K562 (cell line): ENCODE measurements around the gene OFD1. TPM values are rescaled to one million over a fixed set of nuclear protein-coding genes. Genes with fewer than 3 reads are reported as not detected.

Source experiments
- ARID2 ChIP-seq: fragments of 450-650 bp; IDR thresholded peaks from 2 replicates; pipeline ENCODE4 v1.6.1; 2017; ENCODE audit warnings: antibody characterized with exemption, mild to moderate bottlenecking
- ASH1L ChIP-seq: fragments of 450-650 bp; IDR thresholded peaks from 2 replicates; pipeline ENCODE4 v1.6.1; 2018; ENCODE audit warnings: borderline replicate concordance, mild to moderate bottlenecking, low read depth; ENCODE audit not compliant: partially characterized antibody
- CHD1 ChIP-seq: fragments of 200-600 bp; sonication (generic); IDR thresholded peaks from one replicate; pipeline ENCODE4 v1.6.1; 2012; ENCODE audit warnings: mild to moderate bottlenecking, moderate library complexity, low read length, inconsistent platforms
- COPS2 ChIP-seq: fragments of 450-650 bp; conservative IDR thresholded peaks from 2 replicates; pipeline ENCODE4 v1.6.1; 2016; ENCODE audit warnings: mild to moderate bottlenecking, moderate library complexity
- DPF2 ChIP-seq: fragments of 450-650 bp; IDR thresholded peaks from 2 replicates; pipeline ENCODE4 v1.6.1; 2016
- FOXP4 ChIP-seq: sonication (generic); formaldehyde crosslinking; IDR thresholded peaks from 2 replicates; pipeline ENCODE4 v1.8.0; 2022; ENCODE audit warnings: mild to moderate bottlenecking, missing genetic modification reagents, borderline replicate concordance
- HDAC1 ChIP-seq, 2 experiments: fragments of 450-650 bp; IDR thresholded peaks; 2 replicates each; pipeline ENCODE4 v1.6.1; 2016 to 2017; ENCODE audit warnings: inconsistent platforms in 1 of 2, mild to moderate bottlenecking in 1 of 2, moderate library complexity in 1 of 2
- HDAC2 ChIP-seq: fragments of 450-650 bp; IDR thresholded peaks from 2 replicates; pipeline ENCODE4 v1.6.1; 2016; ENCODE audit warnings: mild to moderate bottlenecking
- HMG20B ChIP-seq: fragments of 250-450 bp; sonication (Bioruptor Pico); IDR thresholded peaks from 2 replicates; pipeline ENCODE4 v1.5.0; 2021; ENCODE audit warnings: mild to moderate bottlenecking
- KLF10 ChIP-seq: fragments of 250-450 bp; sonication (Bioruptor Pico); IDR thresholded peaks from 2 replicates; pipeline ENCODE4 v1.6.1; 2021; ENCODE audit warnings: matching md5 sums
- MCM3 ChIP-seq: fragments of 450-650 bp; IDR thresholded peaks from 2 replicates; pipeline ENCODE4 v1.6.1; 2016
- PML ChIP-seq: IDR thresholded peaks from 2 replicates; pipeline ENCODE4 v1.6.1; 2012; ENCODE audit warnings: low read length, inconsistent platforms
- POLR2A ChIP-seq: fragments of 450-650 bp; conservative IDR thresholded peaks from 2 replicates; pipeline ENCODE4 v1.6.1; 2016
- POLR2B ChIP-seq: fragments of 450-650 bp; IDR thresholded peaks from 2 replicates; pipeline ENCODE4 v1.6.1; 2018; ENCODE audit warnings: low read depth; ENCODE audit not compliant: partially characterized antibody
- RAD51 ChIP-seq: fragments of 450-650 bp; IDR thresholded peaks from 2 replicates; pipeline ENCODE4 v1.7.1; 2016; ENCODE audit warnings: low read depth, mild to moderate bottlenecking, borderline replicate concordance
- SMAD4 ChIP-seq: fragments of 250-450 bp; sonication (Bioruptor Pico); conservative IDR thresholded peaks from 2 replicates; pipeline ENCODE4 v1.8.0; 2021; ENCODE audit warnings: inconsistent platforms, mild to moderate bottlenecking, moderate library complexity
- SMARCE1 ChIP-seq: fragments of 450-650 bp; IDR thresholded peaks from 2 replicates; pipeline ENCODE4 v1.7.1; 2016; ENCODE audit warnings: mild to moderate bottlenecking
- STAT5A ChIP-seq: IDR thresholded peaks from 2 replicates; pipeline ENCODE4 v1.6.1; 2012; ENCODE audit warnings: low read length, inconsistent platforms, borderline replicate concordance
- THRAP3 ChIP-seq: fragments of 450-650 bp; IDR thresholded peaks from 2 replicates; pipeline ENCODE4 v1.6.1; 2016; ENCODE audit warnings: mild to moderate bottlenecking, inconsistent platforms, borderline replicate concordance
- U2AF1 ChIP-seq: fragments of 200-400 bp; formaldehyde crosslinking; optimal IDR thresholded peaks from 2 replicates; pipeline ENCODE3; 2017; ENCODE audit warnings: mild to moderate bottlenecking, low read depth, low read length, moderate library complexity
- ZBTB17 ChIP-seq: fragments of 450-650 bp; formaldehyde crosslinking; IDR thresholded peaks from 2 replicates; pipeline ENCODE4 v1.4.0; 2020; ENCODE audit warnings: mild to moderate bottlenecking
- ZNF12 ChIP-seq: sonication (generic); formaldehyde crosslinking; IDR thresholded peaks from 2 replicates; pipeline ENCODE4 v1.4.0; 2020; ENCODE audit warnings: mild to moderate bottlenecking, missing genetic modification reagents
- ZNF197 ChIP-seq: fragments of 200-800 bp; sonication (Bioruptor generic); IDR thresholded peaks from 2 replicates; pipeline ENCODE4 v1.6.1; 2016; ENCODE audit warnings: low read depth, missing genetic modification characterization, missing compliant biosample characterization
- ZNF217 ChIP-seq: sonication (generic); formaldehyde crosslinking; IDR thresholded peaks from 2 replicates; pipeline ENCODE4 v1.8.0; 2022; ENCODE audit warnings: mild to moderate bottlenecking, missing genetic modification reagents
- ZNF384 ChIP-seq: IDR thresholded peaks from 2 replicates; pipeline ENCODE4 v1.6.1; 2012; ENCODE audit warnings: low read depth, low read length, improper control_type of control experiment
- ZNF586 ChIP-seq: fragments of 450-650 bp; formaldehyde crosslinking; conservative IDR thresholded peaks from 2 replicates; pipeline ENCODE4 v1.4.0; 2020; ENCODE audit warnings: mild to moderate bottlenecking, moderate library complexity
- ZNF696 ChIP-seq: fragments of 250-450 bp; sonication (Bioruptor Pico); conservative IDR thresholded peaks from 2 replicates; pipeline ENCODE4 v1.4.0; 2020; ENCODE audit warnings: mild to moderate bottlenecking, moderate library complexity
- polyA plus RNA-seq, 8 experiments: library from polyadenylated mRNA; depleted of rRNA in 4 of 8; stranded (reverse) in 5 of 8; unstranded in 3 of 8; fragments of >200 nt; fragmentation: Nextera tagmentation in 2 of 8; fragmentation: Illumina TruSeq in 1 of 8; extraction: Ambion mirVana in 2 of 8; extraction: Trizol in 1 of 8; gene quantifications; 2 replicates each; pipeline versions ENCODE4 v1.2.1 to v1.2.3, GENCODE V29; 2011 to 2014; ENCODE audit warnings: inconsistent platforms in 1 of 8, missing spikeins in 1 of 8
- total RNA-seq, 7 experiments: library from RNA; depleted of rRNA in 6 of 7; stranded (reverse); fragments of >200 nt in 6 of 7; fragmentation: Illumina TruSeq in 2 of 7; extraction: Trizol in 2 of 7; gene quantifications; 2 replicates each; pipeline versions ENCODE4 v1.2.1 to v1.2.3, GENCODE V29; 2011 to 2021; ENCODE audit warnings: low replicate concordance in 1 of 7
- TF ChIP-seq, protein P1 (sequence below): IDR thresholded peaks from 2 replicates; pipeline ENCODE4 v1.6.1; 2012; ENCODE audit warnings: low read depth, low read length, improper control_type of control experiment, borderline replicate concordance

OFD1 gene
- total and polyA plus RNA-seq, 9 of the 15 experiments (the other 6 are each of a cell fraction or from before 2014, with no cell fraction given) = 22.0 to 49.1 (median 30.2) TPM

DNA sequence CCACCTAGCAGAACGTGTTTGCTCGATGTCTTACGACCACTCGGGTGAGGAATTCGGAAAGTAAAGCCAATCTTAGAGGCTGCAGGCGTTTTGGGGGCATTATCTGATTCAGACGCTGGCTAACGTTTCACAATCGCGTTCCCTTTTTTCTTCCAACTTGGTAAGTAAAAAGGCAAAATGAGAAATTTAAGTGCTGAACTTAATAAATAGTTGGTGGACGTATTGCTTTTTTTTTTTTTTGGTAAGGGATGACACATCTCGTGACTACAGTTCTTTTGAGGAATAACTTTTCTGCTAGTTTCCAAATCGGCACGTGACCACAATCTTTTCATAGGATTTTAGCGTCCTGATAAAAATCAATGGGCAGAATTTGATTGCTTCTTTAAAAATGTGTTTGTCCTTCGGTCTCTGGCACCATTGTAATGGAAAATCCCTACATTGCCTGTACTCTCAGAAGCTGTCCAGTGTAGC is 44.8 kb upstream of the OFD1 start (continued):
- TF ChIP-seq RAD51 (peak; percentile 54; the same call in 1 of the 2 replicates), STAT5A (no peak), ZBTB17 (CRISPR knock-in tag) (no peak), ZNF696 (CRISPR knock-in tag) (no peak), ZNF217 (CRISPR knock-in tag) (no peak), PML (no peak), THRAP3 (no peak), U2AF1 (no peak), CHD1 (peak; percentile 40), ARID2 (no peak), ASH1L (no peak), SMARCE1 (no peak), ZNF12 (CRISPR knock-in tag) (no peak), ZNF586 (CRISPR knock-in tag) (no peak), HDAC2 (no peak), HMG20B (CRISPR knock-in tag) (no peak), ZNF197 (no peak), MCM3 (no peak), COPS2 (no peak), SMAD4 (CRISPR knock-in tag) (0 out of 2 replicates have a peak, but pooled peaks have one; percentile 38), POLR2A (no peak), HDAC1 (IDR thresholded peaks at IDR 0.05) (no peak), ZNF384 (peak; percentile 11; the same call in 1 of the 2 replicates), POLR2B (no peak), FOXP4 (CRISPR knock-in tag) (no peak), KLF10 (no peak), DPF2 (peak; percentile 16; the same call in 1 of the 2 replicates)
- TF ChIP-seq, protein P1, sequence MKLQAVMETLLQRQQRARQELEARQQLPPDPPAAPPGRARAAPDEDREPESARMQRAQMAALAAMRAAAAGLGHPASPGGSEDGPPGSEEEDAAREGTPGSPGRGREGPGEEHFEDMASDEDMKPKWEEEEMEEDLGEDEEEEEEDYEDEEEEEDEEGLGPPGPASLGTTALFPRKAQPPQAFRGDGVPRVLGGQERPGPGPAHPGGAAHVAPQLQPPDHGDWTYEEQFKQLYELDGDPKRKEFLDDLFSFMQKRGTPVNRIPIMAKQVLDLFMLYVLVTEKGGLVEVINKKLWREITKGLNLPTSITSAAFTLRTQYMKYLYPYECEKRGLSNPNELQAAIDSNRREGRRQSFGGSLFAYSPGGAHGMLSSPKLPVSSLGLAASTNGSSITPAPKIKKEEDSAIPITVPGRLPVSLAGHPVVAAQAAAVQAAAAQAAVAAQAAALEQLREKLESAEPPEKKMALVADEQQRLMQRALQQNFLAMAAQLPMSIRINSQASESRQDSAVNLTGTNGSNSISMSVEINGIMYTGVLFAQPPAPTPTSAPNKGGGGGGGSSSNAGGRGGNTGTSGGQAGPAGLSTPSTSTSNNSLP = no peak
